Measurements from ENCODE around the gene SKAP1.

The SKAP1 gene

GRCh38 chr17:48335858-48336500 is 94.0 kb downstream of the SKAP1 start:
- Histone ChIP-seq H3K27me3 (replicated peaks; ENCODE audit: control insufficient read depth, insufficient read depth, low read length) (no peaks in the 10 kb centered on the region), H3K36me3 (ENCODE audit: control insufficient read depth, insufficient read depth, low read length) (no peaks in the 10 kb centered on the region), H3K4me3 (replicated peaks; ENCODE audit: low read depth, low read length) (no peak overlapping the region)
- no peak for DNase-seq (ENCODE audit: extremely low read depth, insufficient read length)
- peak; percentile 58 for TF ChIP-seq CTCF (IDR thresholded peaks at IDR 0.05; ENCODE audit: insufficient read depth, low read length, poor library complexity, severe bottlenecking)

GRCh38 chr17:48335146-48335784 is 94.7 kb downstream of the SKAP1 start:
- no peaks in the 10 kb centered on the region for H3K27me3 ChIP-seq (replicated peaks; ENCODE audit: control insufficient read depth, insufficient read depth, low read length)
- H3K36me3 ChIP-seq (ENCODE audit: control insufficient read depth, insufficient read depth, low read length), result no peaks in the 10 kb centered on the region
- no peak overlapping the region for H3K4me3 ChIP-seq (replicated peaks; ENCODE audit: low read depth, low read length)
- no peak for DNase-seq (ENCODE audit: extremely low read depth, insufficient read length)
- no peak for TF ChIP-seq CTCF (IDR thresholded peaks at IDR 0.05; ENCODE audit: insufficient read depth, low read length, poor library complexity, severe bottlenecking)

- DNase-seq (ENCODE audit: extremely low read depth, insufficient read length), result peak; percentile 24
- Histone ChIP-seq H3K36me3 (ENCODE audit: control insufficient read depth, insufficient read depth, low read length) (no peaks in the 10 kb centered on the region), H3K4me3 (replicated peaks; ENCODE audit: low read depth, low read length) (no peak overlapping the region), H3K27me3 (replicated peaks; ENCODE audit: control insufficient read depth, insufficient read depth, low read length) (no peaks in the 10 kb centered on the region)
- no peak for TF ChIP-seq CTCF (IDR thresholded peaks at IDR 0.05; ENCODE audit: insufficient read depth, low read length, poor library complexity, severe bottlenecking)
Observed at GRCh38 chr17:48333034-48333530, 96.9 kb downstream of the SKAP1 start.

- Histone ChIP-seq H3K4me3 (replicated peaks; ENCODE audit: low read depth, low read length) (no peak overlapping the region), H3K36me3 (ENCODE audit: control insufficient read depth, insufficient read depth, low read length) (no peaks in the 10 kb centered on the region), H3K27me3 (replicated peaks; ENCODE audit: control insufficient read depth, insufficient read depth, low read length) (no peaks in the 10 kb centered on the region)
- no peak for DNase-seq (ENCODE audit: extremely low read depth, insufficient read length)
- no peak for TF ChIP-seq CTCF (IDR thresholded peaks at IDR 0.05; ENCODE audit: insufficient read depth, low read length, poor library complexity, severe bottlenecking)
Observed at GRCh38 chr17:48330887-48331286, 99.1 kb downstream of the SKAP1 start.

GRCh38 chr17:48330421-48330820 is 99.6 kb downstream of the SKAP1 start:
- no peak for DNase-seq (ENCODE audit: extremely low read depth, insufficient read length)
- H3K36me3 ChIP-seq (ENCODE audit: control insufficient read depth, insufficient read depth, low read length), result no peaks in the 10 kb centered on the region
- no peaks in the 10 kb centered on the region for H3K27me3 ChIP-seq (replicated peaks; ENCODE audit: control insufficient read depth, insufficient read depth, low read length)
- no peak for TF ChIP-seq CTCF (IDR thresholded peaks at IDR 0.05; ENCODE audit: insufficient read depth, low read length, poor library complexity, severe bottlenecking)
- H3K4me3 ChIP-seq (replicated peaks; ENCODE audit: low read depth, low read length), result no peak overlapping the region
